Thyroid gland (tissue), 4 donors: ENCODE data around the gene USP21.

ENCODE experiments used
- CTCF ChIP-seq, 6 experiments: fragments of 200-600 bp in 3 of 6; fragments of 450-650 bp in 3 of 6; sonication (generic) in 3 of 6; IDR thresholded peaks; one replicate each; pipeline ENCODE4 v1.5.1; 2016 to 2019; ENCODE audit warnings: antibody characterized with exemption in 6 of 6, mild to moderate bottlenecking in 2 of 6, inconsistent platforms in 1 of 6, moderate library complexity in 1 of 6
- POLR2A ChIP-seq, 2 donors: fragments of 450-650 bp; IDR thresholded peaks; one replicate each; pipeline ENCODE4 v1.6.1; 2017; ENCODE audit warnings: antibody characterized with exemption in 2 of 2, mild to moderate bottlenecking in 2 of 2, moderate library complexity in 1 of 2

GRCh38 chr1:161159087-161159912, at the start of gene USP21:
- peak in 1 of 2 donors; percentile 77 for TF ChIP-seq POLR2A (IDR thresholded peaks at IDR 0.05)
- TF ChIP-seq CTCF (IDR thresholded peaks at IDR 0.05) = peak in 3 of 6 experiments; percentile 17 to 41 (median 30)
